AG04450 (cell line): ENCODE measurements around the gene FRMPD4. TPM values are rescaled to one million over a fixed set of nuclear protein-coding genes. Genes with fewer than 3 reads are reported as not detected.

Source experiments
- CTCF ChIA-PET: fragments of 300-600, 350-600 bp; formaldehyde crosslinking; extraction: SDS; loops from one replicate; lab custom pipeline; 2022; ENCODE audit warnings: antibody characterized with exemption, inconsistent platforms; lab: Charles Lee
- POLR2A ChIA-PET: fragments of 350-600 bp; formaldehyde crosslinking; extraction: SDS; loops from one replicate; lab custom pipeline; 2021; ENCODE audit warnings: antibody characterized with exemption, inconsistent platforms; lab: Yijun Ruan, JAX
- DNase-seq: peaks from one replicate; pipeline ENCODE4 v3.0.0-alpha.2; 2011; ENCODE audit warnings: low read depth, low spot score
- H3K27ac ChIP-seq: one replicate; pipeline ENCODE4 v1.5.1; 2012; ENCODE audit warnings: low read depth, low read length, control low read depth
- H3K27me3 ChIP-seq: one replicate; pipeline ENCODE4 v1.6.0; 2012; ENCODE audit warnings: low read length; ENCODE audit not compliant: control insufficient read depth, insufficient read depth
- H3K4me3 ChIP-seq: 2 replicates; pipeline ENCODE4 v1.5.1; 2011; ENCODE audit warnings: mild to moderate bottlenecking, low read depth, low read length, control low read depth
- H3K9me3 ChIP-seq: 2 replicates; pipeline ENCODE4 v1.5.1; 2012; ENCODE audit warnings: low read length; ENCODE audit not compliant: control insufficient read depth, insufficient read depth
- polyA plus RNA-seq: library from polyadenylated mRNA; depleted of rRNA; stranded (reverse); fragments of >200 nt; gene quantifications from 2 replicates; pipeline ENCODE4 v1.2.3, GENCODE V29; 2011
- TF ChIP-seq, protein P1 (sequence below): IDR thresholded peaks from 2 replicates; pipeline ENCODE4 v1.5.1; 2011; ENCODE audit warnings: low read depth, low read length, control low read depth, inconsistent platforms

FRMPD4 gene
- polyA plus RNA-seq, 1 experiment, result 2.7 TPM

DNA sequence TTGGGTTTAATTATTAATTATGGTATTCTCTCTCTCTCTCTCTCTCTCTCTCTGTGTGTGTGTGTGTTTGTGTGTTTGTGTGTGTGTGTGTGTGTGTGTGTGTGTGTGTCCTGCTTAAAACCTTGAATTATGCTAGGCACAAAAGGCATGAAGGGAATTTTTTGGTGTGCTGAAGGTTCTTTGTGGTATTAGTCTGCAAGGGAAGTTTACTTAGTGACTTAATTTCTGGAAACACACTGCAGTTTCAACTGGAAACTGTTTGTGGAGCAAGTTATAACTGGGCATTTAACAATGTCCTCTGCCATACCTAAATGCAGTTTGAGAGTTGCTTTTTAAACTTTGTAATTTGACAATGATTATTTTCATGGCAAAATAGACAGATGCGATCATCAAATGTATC, 111.7 kb downstream of the FRMPD4 start:
- ChIA-PET CTCF (no interaction called here), POLR2A (interaction anchor here (0.7 kb wide), 1 partner anchor 349 kb away, joined by 3 read pairs; no protein-coding TSS in a partner anchor)
- Histone ChIP-seq H3K9me3 (no peaks in the 10 kb centered on the region), H3K27me3 (no peaks in the 10 kb centered on the region), H3K27ac (no peak overlapping the region), H3K4me3 (no peak overlapping the region)
- TF ChIP-seq, protein P1, sequence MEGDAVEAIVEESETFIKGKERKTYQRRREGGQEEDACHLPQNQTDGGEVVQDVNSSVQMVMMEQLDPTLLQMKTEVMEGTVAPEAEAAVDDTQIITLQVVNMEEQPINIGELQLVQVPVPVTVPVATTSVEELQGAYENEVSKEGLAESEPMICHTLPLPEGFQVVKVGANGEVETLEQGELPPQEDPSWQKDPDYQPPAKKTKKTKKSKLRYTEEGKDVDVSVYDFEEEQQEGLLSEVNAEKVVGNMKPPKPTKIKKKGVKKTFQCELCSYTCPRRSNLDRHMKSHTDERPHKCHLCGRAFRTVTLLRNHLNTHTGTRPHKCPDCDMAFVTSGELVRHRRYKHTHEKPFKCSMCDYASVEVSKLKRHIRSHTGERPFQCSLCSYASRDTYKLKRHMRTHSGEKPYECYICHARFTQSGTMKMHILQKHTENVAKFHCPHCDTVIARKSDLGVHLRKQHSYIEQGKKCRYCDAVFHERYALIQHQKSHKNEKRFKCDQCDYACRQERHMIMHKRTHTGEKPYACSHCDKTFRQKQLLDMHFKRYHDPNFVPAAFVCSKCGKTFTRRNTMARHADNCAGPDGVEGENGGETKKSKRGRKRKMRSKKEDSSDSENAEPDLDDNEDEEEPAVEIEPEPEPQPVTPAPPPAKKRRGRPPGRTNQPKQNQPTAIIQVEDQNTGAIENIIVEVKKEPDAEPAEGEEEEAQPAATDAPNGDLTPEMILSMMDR, result no peak
- no peak for DNase-seq

DNA sequence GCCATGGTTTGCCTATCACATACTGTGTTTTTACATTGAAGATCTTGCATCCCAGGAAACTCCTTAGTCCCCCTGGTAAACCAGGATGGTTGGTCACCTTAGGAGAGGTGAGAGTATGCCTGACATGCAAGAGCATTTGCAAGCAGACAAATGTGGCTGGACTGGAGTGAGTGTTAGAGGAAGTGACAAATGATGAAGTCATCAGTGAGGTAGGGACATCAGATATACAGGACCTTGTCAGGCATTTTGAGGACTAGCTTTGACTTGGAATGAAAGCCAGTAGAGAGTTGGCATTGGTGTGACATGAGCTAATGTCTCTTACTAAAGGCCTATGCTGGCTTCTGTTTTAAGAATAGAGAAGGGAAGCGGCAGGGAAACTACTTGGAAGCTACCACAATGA, 124.9 kb downstream of the FRMPD4 start:
- ChIA-PET POLR2A (no interaction called here), CTCF (no interaction called here)
- TF ChIP-seq, protein P1, result no peak
- no peaks in the 10 kb centered on the region for H3K27me3 ChIP-seq
- no peak overlapping the region for H3K4me3 ChIP-seq
- H3K9me3 ChIP-seq, result peaks cover 3% of the 10 kb centered on the region; the same call in 1 of the 2 replicates
- no peak overlapping the region for H3K27ac ChIP-seq
- DNase-seq, result no peak

DNA sequence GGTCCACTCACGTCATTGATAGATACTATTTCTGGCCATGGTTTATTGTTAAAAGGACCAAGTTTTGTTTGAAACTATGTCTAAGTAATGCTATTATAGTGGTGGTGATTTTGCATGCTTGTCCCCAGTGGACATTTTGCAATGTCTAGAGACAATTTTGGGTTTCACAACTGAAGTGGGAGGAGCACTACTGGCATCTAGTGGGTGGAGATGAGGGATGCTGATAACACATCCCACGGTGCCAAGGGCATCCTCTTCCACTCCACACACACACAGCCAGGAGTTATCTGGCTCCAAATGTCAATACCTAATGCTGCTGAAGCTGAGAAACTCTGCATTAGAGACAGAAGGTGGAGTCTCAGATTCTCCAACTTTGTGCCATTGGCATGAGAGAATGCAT, 131.2 kb downstream of the FRMPD4 start:
- no peaks in the 10 kb centered on the region for H3K27me3 ChIP-seq
- no peak overlapping the region for H3K27ac ChIP-seq
- CTCF ChIA-PET, result no interaction called here
- H3K9me3 ChIP-seq, result no peaks in the 10 kb centered on the region; the same call in 1 of the 2 replicates
- DNase-seq, result no peak
- H3K4me3 ChIP-seq, result no peak overlapping the region
- POLR2A ChIA-PET, result no interaction called here
- TF ChIP-seq, protein P1, result no peak

DNA sequence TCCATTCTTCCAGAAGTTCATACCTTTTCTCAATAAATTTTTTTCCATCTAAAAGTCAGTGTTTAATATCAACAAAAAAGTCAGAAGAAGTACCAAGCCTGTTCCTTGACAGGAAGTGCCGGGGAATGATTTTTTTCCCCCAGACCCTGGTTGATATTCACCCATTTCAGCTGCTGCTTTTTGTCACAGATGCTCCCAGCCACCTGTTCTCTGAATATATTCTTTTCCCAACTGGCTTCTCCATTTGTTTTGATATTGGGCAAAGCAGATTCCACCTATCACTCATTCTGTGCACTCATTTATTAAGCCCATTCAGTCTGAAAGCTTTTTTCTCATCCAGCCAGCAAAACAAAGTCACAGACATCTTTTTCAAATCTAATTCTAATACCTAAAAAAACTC, 139.9 kb downstream of the FRMPD4 start:
- Histone ChIP-seq H3K9me3 (no peaks in the 10 kb centered on the region; the same call in 1 of the 2 replicates), H3K27ac (no peak overlapping the region), H3K27me3 (no peaks in the 10 kb centered on the region), H3K4me3 (no peak overlapping the region)
- no peak for DNase-seq
- ChIA-PET POLR2A (no interaction called here), CTCF (no interaction called here)
- TF ChIP-seq, protein P1, result no peak

DNA sequence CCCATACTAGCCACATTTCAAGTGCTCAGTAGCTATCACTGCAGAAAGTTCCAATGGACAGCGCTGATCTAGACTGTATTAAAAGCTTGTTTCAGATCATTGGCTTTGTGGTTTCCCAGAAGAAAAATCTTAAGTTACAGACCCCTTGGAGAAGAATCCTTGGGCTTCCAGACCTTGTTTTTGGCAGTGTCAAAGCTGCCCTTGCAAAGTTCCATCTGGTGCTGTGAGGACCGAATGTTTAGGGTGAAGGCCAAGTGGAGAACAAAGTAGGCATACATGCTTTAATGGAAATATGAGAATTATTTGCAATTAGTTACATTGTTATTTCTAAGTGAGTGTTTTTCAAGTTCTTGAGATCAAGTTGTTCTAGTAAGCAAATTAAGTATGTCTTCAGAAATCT, 144.7 kb downstream of the FRMPD4 start:
- ChIA-PET POLR2A (no interaction called here), CTCF (interaction anchor here (1.1 kb wide), 1 partner anchor 10 kb away, joined by 3 read pairs; no protein-coding TSS in a partner anchor)
- H3K4me3 ChIP-seq, result no peak overlapping the region
- no peak for DNase-seq
- H3K27me3 ChIP-seq, result no peaks in the 10 kb centered on the region
- TF ChIP-seq, protein P1, result no peak
- H3K27ac ChIP-seq, result no peak overlapping the region
- no peaks in the 10 kb centered on the region for H3K9me3 ChIP-seq
